GM20000 (cell line): ENCODE measurements around the gene GFOD1.
A peak's percentile ranks its signal among the peaks of the same experiment; 100 is the strongest.

Source experiments
- DNase-seq: peaks from one replicate; pipeline ENCODE4 v3.0.0; 2012; ENCODE audit warnings: low spot score
- TF ChIP-seq, protein P1 (sequence below): IDR thresholded peaks from 2 replicates; pipeline ENCODE4 v1.5.1; 2012; ENCODE audit warnings: mild to moderate bottlenecking, control low read depth; ENCODE audit errors: extremely low read depth, missing control alignments

The GFOD1 gene

GRCh38 chr6:13490402-13490801 lies 3.0 kb upstream of the GFOD1 start:
- TF ChIP-seq, protein P1, sequence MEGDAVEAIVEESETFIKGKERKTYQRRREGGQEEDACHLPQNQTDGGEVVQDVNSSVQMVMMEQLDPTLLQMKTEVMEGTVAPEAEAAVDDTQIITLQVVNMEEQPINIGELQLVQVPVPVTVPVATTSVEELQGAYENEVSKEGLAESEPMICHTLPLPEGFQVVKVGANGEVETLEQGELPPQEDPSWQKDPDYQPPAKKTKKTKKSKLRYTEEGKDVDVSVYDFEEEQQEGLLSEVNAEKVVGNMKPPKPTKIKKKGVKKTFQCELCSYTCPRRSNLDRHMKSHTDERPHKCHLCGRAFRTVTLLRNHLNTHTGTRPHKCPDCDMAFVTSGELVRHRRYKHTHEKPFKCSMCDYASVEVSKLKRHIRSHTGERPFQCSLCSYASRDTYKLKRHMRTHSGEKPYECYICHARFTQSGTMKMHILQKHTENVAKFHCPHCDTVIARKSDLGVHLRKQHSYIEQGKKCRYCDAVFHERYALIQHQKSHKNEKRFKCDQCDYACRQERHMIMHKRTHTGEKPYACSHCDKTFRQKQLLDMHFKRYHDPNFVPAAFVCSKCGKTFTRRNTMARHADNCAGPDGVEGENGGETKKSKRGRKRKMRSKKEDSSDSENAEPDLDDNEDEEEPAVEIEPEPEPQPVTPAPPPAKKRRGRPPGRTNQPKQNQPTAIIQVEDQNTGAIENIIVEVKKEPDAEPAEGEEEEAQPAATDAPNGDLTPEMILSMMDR = no peak
- DNase-seq = no peak

GRCh38 chr6:13488896-13489237 lies 1.5 kb upstream of the GFOD1 start:
- TF ChIP-seq, protein P1 = no peak
- DNase-seq = no peak

DNA sequence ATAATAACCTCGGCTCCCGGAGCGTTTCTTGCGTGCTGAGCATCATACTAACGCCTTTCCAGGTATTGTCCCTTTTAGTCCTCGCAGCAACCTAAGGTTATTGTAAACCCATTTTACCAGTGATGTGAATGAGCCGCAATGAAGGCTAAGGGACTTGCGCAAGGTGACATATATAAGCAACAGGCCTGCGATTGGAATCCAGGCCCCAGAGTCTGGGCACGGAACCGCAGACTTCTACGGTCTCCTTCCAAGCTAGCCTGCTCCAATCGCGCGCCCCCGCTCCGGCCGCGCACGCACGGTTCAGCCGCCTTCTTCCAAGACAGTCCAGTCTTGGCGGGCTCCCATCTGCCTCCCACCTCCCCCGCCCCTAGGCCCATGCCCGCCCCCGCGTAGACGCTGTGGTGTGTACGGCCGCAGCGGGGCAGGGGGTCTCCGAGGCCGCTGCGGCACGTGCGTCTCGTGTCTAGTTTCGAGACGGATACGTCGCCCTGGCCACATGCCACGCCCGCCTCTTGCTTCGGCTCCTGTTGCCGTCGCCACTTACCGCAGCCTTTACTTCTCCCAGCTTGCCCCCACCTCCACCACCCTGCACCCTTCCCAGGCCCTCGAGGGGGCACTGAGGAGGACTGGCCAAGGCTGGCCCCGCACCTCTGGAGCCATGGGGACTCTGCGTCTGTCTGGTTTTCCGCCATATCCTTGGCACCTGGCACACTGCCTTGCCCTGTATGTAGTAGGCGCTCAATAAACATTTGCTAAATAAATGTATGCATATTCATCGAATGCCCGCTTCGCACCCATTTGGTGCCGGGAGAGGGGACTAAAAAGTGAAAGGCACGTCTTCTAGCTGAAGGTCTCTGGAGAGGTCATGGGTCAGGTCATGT lies 855 bp upstream of the GFOD1 start:
- TF ChIP-seq, protein P1 = no peak
- DNase-seq = peak; percentile 51

- DNase-seq = peak; percentile 82
These were observed 700 bp downstream of the GFOD1 start for GRCh38 chr6:13486679-13487121.

DNA sequence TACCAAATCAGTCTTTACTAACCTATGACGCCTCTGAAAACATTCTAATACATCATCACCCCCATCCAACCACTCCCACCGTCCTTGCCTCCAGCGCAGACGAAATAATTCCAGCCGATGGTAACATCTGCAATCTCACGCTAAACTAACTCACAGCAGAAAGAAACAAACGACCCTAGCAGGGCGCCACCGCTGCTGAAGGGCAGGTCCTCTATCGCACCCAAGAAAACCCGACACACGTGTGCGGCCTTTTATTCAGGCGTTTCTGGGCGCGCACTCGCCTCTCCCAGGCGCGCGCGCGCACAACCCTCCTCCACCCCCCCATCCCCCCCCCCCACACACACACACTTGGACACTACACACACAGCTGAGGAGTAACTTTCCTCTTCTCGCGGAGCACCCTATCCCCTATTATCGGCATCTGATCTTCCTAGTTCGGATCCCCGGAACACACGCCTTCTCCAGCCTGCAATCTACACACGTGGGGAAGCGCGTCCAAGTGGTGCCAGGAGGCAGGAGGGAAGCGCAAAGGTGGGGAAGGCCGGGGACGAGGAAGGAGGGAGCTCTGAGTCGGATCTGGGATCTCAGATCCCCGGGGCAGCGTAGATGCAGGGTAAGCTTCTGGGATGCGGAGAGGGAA lies 1.4 kb downstream of the GFOD1 start:
- TF ChIP-seq, protein P1 = no peak
- peak; percentile 78 for DNase-seq

More at GRCh38 chr6:13486679-13487121, 700 bp downstream of the GFOD1 start:
- TF ChIP-seq, protein P1 = no peak

DNA sequence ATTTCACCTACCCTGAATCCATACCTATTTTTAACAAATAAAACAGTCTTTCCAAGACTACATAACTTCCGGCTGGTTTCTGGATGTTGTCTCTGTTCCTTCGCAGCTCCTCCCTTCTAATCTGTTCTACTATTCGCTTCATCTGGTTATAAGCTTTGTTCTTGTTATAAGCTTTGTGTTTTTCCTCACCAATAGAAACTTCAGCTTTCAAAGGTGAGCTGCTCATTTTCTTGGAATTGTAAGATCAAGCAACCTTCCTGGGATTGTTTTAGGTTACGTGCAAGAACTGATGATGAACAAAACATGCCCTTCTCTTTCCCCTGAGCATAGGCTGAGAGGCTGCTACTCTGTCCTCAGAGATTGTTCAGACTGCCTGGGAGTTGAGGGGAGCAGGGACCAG lies 2.1 kb downstream of the GFOD1 start:
- TF ChIP-seq, protein P1 = no peak
- DNase-seq = no peak

- TF ChIP-seq, protein P1 = no peak
These were observed 2.6 kb downstream of the GFOD1 start for GRCh38 chr6:13484827-13485226.

More at GRCh38 chr6:13484827-13485226, 2.6 kb downstream of the GFOD1 start:
- no peak for DNase-seq
